HL-60 (cell line): ENCODE data around the gene CD300LB.
A peak's percentile ranks its signal among the peaks of the same experiment; 100 is the strongest.

Source experiments
- DNase-seq, 2 experiments: peaks; one replicate each; pipeline ENCODE4 v3.0.0-alpha.2; 2010 to 2020; ENCODE audit warnings: low read depth in 1 of 2, low spot score in 1 of 2
- H3K27ac ChIP-seq: fragments of 250-450 bp; sonication (Bioruptor Pico); replicated peaks from 2 replicates; pipeline ENCODE4 v1.5.1; 2020; ENCODE audit warnings: mild to moderate bottlenecking, moderate library complexity
- H3K27me3 ChIP-seq: fragments of 250-450 bp; sonication (Bioruptor Pico); 2 replicates; pipeline ENCODE4 v1.5.1; 2021; ENCODE audit warnings: mild to moderate bottlenecking, moderate library complexity; ENCODE audit not compliant: insufficient read depth, poor library complexity, severe bottlenecking
- H3K4me3 ChIP-seq: replicated peaks from 2 replicates; pipeline ENCODE4 v1.5.1; 2011; ENCODE audit warnings: mild to moderate bottlenecking, control low read depth, low read length; ENCODE audit not compliant: insufficient read depth
- CTCF ChIP-seq: IDR thresholded peaks from one replicate; pipeline ENCODE4 v1.5.1; 2011; ENCODE audit warnings: low read length, control low read depth, inconsistent platforms; ENCODE audit not compliant: insufficient read depth
- GABPA ChIP-seq: IDR thresholded peaks from 2 replicates; pipeline ENCODE4 v1.6.1; 2012; ENCODE audit warnings: low read depth
- POLR2AphosphoS5 ChIP-seq: IDR thresholded peaks from 2 replicates; pipeline ENCODE4 v1.6.1; 2012; ENCODE audit warnings: low read depth
- REST ChIP-seq: IDR thresholded peaks from 2 replicates; pipeline ENCODE4 v1.6.1; 2012; ENCODE audit warnings: low read depth; ENCODE audit not compliant: insufficient replicate concordance
- SPI1 ChIP-seq: IDR thresholded peaks from 2 replicates; pipeline ENCODE4 v1.6.1; 2012; ENCODE audit warnings: low read depth, mild to moderate bottlenecking, borderline replicate concordance

Gene CD300LB

GRCh38 chr17:74539281-74539820 is 8.1 kb upstream of the CD300LB start:
- TF ChIP-seq CTCF: no peak
- Histone ChIP-seq H3K27ac (no peak overlapping the region), H3K4me3 (no peak overlapping the region), H3K27me3 (no peaks in the 10 kb centered on the region)
- no peak for DNase-seq

GRCh38 chr17:74536890-74537289 is 5.6 kb upstream of the CD300LB start:
- TF ChIP-seq GABPA (no peak), REST (no peak), SPI1 (no peak), CTCF (no peak), POLR2AphosphoS5 (no peak)
- Histone ChIP-seq H3K4me3 (no peak overlapping the region), H3K27ac (no peak overlapping the region), H3K27me3 (no peaks in the 10 kb centered on the region)
- no peak for DNase-seq

- H3K27me3 ChIP-seq: no peaks in the 10 kb centered on the region
- TF ChIP-seq SPI1: no peak; the same call in 1 of the 2 replicates
- TF ChIP-seq GABPA: no peak
- peak; percentile 82 for TF ChIP-seq POLR2AphosphoS5
- no peak for TF ChIP-seq REST
- TF ChIP-seq CTCF: no peak
- H3K4me3 ChIP-seq: peak overlapping the region; percentile 67
- peak; percentile 94 to 99 for DNase-seq
- peak overlapping the region; percentile 86 for H3K27ac ChIP-seq
Measured at GRCh38 chr17:74532115-74532514, 840 bp upstream of the CD300LB start.

- no peak for TF ChIP-seq CTCF
- TF ChIP-seq REST: no peak
- no peak for TF ChIP-seq SPI1
- peak overlapping the region; percentile 86 for H3K27ac ChIP-seq
- no peak overlapping the region for H3K4me3 ChIP-seq
- no peak for DNase-seq
- no peaks in the 10 kb centered on the region for H3K27me3 ChIP-seq
Measured at GRCh38 chr17:74530831-74531150, 484 bp downstream of the CD300LB start.
